Body of pancreas (tissue), 4 donors: Measurements from ENCODE around the gene PCSK2.

Experiments used
- POLR2A ChIP-seq, 3 donors: fragments of 450-650 bp; IDR thresholded peaks; one replicate each; pipeline ENCODE4 v1.6.1; 2016; ENCODE audit warnings: antibody characterized with exemption in 3 of 3, mild to moderate bottlenecking in 2 of 3
- TF ChIP-seq, protein P1 (sequence below), 7 experiments: fragments of 450-650 bp in 4 of 7; fragments of 200-600 bp in 3 of 7; sonication (generic) in 3 of 7; IDR thresholded peaks; one replicate each; pipeline ENCODE4 v1.5.1; 2016 to 2019; ENCODE audit warnings: antibody characterized with exemption in 7 of 7

DNA sequence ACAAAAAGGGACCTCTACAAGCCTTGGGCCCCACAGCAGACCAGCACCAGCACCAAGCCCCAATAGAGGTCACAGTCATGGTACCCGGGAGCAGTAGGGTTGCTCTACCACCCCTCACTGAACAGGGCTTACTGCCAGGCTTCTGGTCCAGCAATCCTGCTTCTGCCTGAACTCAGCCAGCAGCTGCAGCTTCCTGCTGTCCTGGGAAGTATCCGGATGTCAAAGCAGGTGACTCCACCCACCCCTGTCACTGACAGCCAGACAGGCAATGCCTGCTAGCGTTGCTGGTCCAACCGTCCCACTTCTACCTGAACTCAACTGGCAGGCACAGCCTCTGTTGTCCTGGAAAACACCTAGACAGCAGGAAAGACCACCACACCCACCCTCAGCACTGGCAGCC, 47.0 kb upstream of the PCSK2 start:
- TF ChIP-seq, protein P1, sequence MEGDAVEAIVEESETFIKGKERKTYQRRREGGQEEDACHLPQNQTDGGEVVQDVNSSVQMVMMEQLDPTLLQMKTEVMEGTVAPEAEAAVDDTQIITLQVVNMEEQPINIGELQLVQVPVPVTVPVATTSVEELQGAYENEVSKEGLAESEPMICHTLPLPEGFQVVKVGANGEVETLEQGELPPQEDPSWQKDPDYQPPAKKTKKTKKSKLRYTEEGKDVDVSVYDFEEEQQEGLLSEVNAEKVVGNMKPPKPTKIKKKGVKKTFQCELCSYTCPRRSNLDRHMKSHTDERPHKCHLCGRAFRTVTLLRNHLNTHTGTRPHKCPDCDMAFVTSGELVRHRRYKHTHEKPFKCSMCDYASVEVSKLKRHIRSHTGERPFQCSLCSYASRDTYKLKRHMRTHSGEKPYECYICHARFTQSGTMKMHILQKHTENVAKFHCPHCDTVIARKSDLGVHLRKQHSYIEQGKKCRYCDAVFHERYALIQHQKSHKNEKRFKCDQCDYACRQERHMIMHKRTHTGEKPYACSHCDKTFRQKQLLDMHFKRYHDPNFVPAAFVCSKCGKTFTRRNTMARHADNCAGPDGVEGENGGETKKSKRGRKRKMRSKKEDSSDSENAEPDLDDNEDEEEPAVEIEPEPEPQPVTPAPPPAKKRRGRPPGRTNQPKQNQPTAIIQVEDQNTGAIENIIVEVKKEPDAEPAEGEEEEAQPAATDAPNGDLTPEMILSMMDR (IDR thresholded peaks at IDR 0.05): no peak
- no peak for TF ChIP-seq POLR2A (IDR thresholded peaks at IDR 0.05)
